Measurements from ENCODE around the gene MLANA.

DNA sequence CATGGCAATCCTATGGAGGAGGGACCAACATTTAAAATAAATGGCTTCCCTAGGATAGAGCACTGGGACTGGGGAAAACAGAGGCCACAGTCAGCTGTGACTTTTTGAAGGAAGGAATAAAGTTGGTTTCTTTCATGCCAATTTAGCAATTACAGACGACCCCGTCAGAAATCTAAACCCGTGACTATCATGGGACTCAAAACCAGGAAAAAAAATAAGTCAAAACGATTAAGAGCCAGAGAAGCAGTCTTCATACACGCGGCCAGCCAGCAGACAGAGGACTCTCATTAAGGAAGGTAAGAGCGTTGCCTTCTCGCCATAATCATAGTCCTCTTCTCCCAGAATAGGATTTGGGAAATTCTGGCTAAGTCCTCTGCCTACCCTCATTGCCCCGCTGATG lies at the start of gene MLANA:
- TF ChIP-seq CTCF (conservative IDR thresholded peaks at IDR 0.05 in 1 of 2, IDR thresholded peaks at IDR 0.05 in 1 of 2; ENCODE audit: extremely low read depth in 1 of 2, insufficient read depth in 1 of 2, low read depth in 1 of 2, low read length in 2 of 2) (no peak), EZH2 (IDR thresholded peaks at IDR 0.05; ENCODE audit: borderline replicate concordance, low read length) (no peak)
